ENCODE measurements around the gene CLIP1.

DNA sequence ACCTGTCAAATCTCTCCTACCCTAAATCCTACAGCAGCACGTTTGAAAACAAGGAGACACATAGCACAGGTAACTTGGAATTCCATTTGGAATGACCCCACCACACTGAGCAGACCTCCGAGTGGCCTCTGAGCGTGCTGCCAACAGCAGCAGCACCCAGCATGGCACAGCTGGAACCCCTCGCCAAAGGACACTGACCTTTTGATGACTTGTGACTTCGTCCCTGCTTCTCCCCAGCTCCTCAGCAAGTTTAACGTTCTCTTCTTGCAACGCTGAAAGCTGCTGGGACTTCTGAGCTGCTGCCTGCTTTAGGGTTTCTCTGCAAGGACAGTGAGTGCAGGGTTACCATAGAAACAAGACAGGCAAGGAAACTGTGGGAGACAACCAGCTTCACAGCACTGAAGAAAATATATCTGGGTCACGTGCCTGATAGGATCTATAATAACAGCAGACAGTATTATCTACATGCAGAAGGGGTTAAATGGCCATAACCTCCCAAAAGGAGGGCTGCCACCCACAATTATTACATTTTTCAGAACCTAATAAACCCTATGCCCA, 112.8 kb downstream of the CLIP1 start:
- TF ChIP-seq, protein P1, sequence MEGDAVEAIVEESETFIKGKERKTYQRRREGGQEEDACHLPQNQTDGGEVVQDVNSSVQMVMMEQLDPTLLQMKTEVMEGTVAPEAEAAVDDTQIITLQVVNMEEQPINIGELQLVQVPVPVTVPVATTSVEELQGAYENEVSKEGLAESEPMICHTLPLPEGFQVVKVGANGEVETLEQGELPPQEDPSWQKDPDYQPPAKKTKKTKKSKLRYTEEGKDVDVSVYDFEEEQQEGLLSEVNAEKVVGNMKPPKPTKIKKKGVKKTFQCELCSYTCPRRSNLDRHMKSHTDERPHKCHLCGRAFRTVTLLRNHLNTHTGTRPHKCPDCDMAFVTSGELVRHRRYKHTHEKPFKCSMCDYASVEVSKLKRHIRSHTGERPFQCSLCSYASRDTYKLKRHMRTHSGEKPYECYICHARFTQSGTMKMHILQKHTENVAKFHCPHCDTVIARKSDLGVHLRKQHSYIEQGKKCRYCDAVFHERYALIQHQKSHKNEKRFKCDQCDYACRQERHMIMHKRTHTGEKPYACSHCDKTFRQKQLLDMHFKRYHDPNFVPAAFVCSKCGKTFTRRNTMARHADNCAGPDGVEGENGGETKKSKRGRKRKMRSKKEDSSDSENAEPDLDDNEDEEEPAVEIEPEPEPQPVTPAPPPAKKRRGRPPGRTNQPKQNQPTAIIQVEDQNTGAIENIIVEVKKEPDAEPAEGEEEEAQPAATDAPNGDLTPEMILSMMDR (IDR thresholded peaks at IDR 0.05; ENCODE audit: insufficient read depth, low read depth, low read length) = no peak
- no peak for TF ChIP-seq EZH2 (IDR thresholded peaks at IDR 0.05; ENCODE audit: insufficient read depth, low read length)
